Nephron (organoid): ENCODE results near the gene UBQLN4.
A peak's percentile ranks its signal among the peaks of the same experiment; 100 is the strongest.

Experiments
- H3K27ac Mint-ChIP-seq, 3 experiments: 2 replicates each; pipeline ENCODE4 v1.8.0; 2020; ENCODE audit warnings: mixed read lengths in 3 of 3, mild to moderate bottlenecking in 2 of 3, moderate library complexity in 1 of 3
- H3K27me3 Mint-ChIP-seq: 2 replicates; pipeline ENCODE4 v1.8.0; 2021; ENCODE audit warnings: low read depth, mild to moderate bottlenecking, moderate library complexity, mixed read lengths
- H3K36me3 Mint-ChIP-seq: 2 replicates; pipeline ENCODE4 v1.8.0; 2020; ENCODE audit warnings: low read depth, mixed read lengths
- H3K4me1 Mint-ChIP-seq: 2 replicates; pipeline ENCODE4 v1.8.0; 2020; ENCODE audit warnings: mixed read lengths
- H3K4me3 Mint-ChIP-seq, 3 experiments: 2 replicates each; pipeline ENCODE4 v1.8.0; 2020; ENCODE audit warnings: mild to moderate bottlenecking in 3 of 3, mixed read lengths in 3 of 3, moderate library complexity in 2 of 3
- H3K9me3 Mint-ChIP-seq: 2 replicates; pipeline ENCODE4 v1.8.0; 2020; ENCODE audit warnings: mixed read lengths
- CTCF ChIP-seq, 3 experiments: fragments of 200-600 bp; sonication (generic); IDR thresholded peaks; one replicate each; pipeline ENCODE4 v1.5.0; 2021; ENCODE audit warnings: antibody characterized with exemption in 3 of 3; ENCODE audit not compliant: unreplicated experiment in 3 of 3

Gene UBQLN4

GRCh38 chr1:155993595-155993994, 60.0 kb downstream of the UBQLN4 start:
- no peaks in the 10 kb centered on the region for H3K36me3 Mint-ChIP-seq

GRCh38 chr1:155990005-155990739, 63.4 kb downstream of the UBQLN4 start:
- no peak overlapping the region for H3K4me3 Mint-ChIP-seq
- H3K36me3 Mint-ChIP-seq = no peaks in the 10 kb centered on the region
- no peaks in the 10 kb centered on the region for H3K9me3 Mint-ChIP-seq
- H3K4me1 Mint-ChIP-seq = peaks cover 14% of the 10 kb centered on the region
- no peaks in the 10 kb centered on the region for H3K27me3 Mint-ChIP-seq
- no peak for TF ChIP-seq CTCF (IDR thresholded peaks at IDR 0.05; ENCODE audit: unreplicated experiment in 3 of 3)
- H3K27ac Mint-ChIP-seq = no peak overlapping the region

More at GRCh38 chr1:155993595-155993994, 60.0 kb downstream of the UBQLN4 start:
- no peak overlapping the region for H3K4me3 Mint-ChIP-seq
- TF ChIP-seq CTCF (IDR thresholded peaks at IDR 0.05; ENCODE audit: unreplicated experiment in 3 of 3) = no peak
- no peaks in the 10 kb centered on the region for H3K27me3 Mint-ChIP-seq
- no peaks in the 10 kb centered on the region for H3K9me3 Mint-ChIP-seq
- H3K27ac Mint-ChIP-seq = no peak overlapping the region
- H3K4me1 Mint-ChIP-seq = peaks cover 14% of the 10 kb centered on the region

GRCh38 chr1:155989242-155990004, 64.2 kb downstream of the UBQLN4 start:
- H3K36me3 Mint-ChIP-seq = no peaks in the 10 kb centered on the region
- H3K27me3 Mint-ChIP-seq = no peaks in the 10 kb centered on the region
- peak; percentile 96 to 98 (median 97) for TF ChIP-seq CTCF (IDR thresholded peaks at IDR 0.05; ENCODE audit: unreplicated experiment in 3 of 3)
- no peaks in the 10 kb centered on the region for H3K9me3 Mint-ChIP-seq
- H3K27ac Mint-ChIP-seq = peak overlapping the region in 2 of 3 experiments; percentile 14 to 26
- peaks cover 16% of the 10 kb centered on the region for H3K4me1 Mint-ChIP-seq
- H3K4me3 Mint-ChIP-seq = no peak overlapping the region
